Measurements from ENCODE around the gene IGSF3. TPM values are rescaled to one million over a fixed set of nuclear protein-coding genes. Genes with fewer than 3 reads are reported as not detected.

IGSF3 gene
- total RNA-seq, 2 donors from 2014 or later: 2.1 to 10.0 TPM

DNA sequence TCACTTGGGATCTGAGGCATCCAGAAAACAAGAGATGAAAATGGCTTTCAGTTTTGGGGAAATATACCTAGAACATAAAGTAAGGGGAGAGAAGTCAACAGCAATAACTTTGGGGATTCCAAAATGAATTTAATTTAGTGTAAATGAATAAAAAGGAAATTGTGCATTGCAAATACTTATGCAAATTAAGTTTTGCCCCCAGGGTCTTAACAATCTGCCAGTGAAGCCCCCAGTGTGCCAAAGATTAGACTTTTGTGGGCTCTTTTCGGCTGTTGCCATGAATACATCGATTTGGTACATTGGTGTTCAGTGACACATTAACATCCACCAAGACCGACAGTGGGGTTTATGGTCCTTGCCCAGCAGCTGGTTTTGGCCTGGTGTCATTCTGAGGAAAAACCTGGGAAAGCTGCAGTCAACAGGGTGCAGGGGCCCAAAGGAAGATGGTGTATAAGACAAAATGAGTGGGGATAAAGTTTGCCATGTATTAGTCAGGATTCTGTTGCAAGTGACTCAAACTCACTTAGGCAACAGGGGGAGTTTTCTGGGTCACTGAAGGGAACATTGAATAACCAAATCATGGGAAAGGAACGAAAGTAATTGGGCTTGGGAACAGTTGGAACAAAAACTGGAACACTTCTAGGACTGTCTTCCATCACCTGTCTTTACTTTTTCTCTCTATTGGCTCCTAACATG is 30.2 kb upstream of the IGSF3 start:
- H3K9me3 Mint-ChIP-seq: no peaks in the 10 kb centered on the region
- ATAC-seq (replicated peaks): no peak
- H3K4me3 Mint-ChIP-seq: no peak overlapping the region
- H3K4me1 Mint-ChIP-seq: no peaks in the 10 kb centered on the region
- no peaks in the 10 kb centered on the region for H3K27me3 Mint-ChIP-seq
- no peak overlapping the region for H3K27ac Mint-ChIP-seq
- H3K36me3 Mint-ChIP-seq (ENCODE audit: low read depth): no peaks in the 10 kb centered on the region

DNA sequence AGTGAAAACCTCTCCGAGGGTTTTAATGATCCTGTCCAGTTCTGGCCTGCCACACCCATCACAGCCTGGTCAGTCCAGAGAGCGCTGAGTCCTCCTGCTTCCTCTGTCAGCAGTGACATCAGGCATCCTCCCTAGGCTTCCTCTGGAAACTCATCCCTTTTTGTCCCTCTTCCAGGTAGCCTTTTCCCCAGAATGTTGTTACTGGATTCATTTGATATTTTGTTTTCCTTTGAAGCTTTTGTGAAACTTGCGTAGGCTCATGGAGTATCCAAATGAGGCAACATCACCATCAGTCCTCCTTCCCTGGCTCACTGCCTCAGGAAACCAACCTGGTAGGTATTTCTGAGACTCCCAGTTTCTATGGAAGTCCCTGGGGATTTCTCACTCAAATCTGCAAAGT is 27.0 kb upstream of the IGSF3 start:
- H3K27me3 Mint-ChIP-seq: peaks cover 4% of the 10 kb centered on the region
- ATAC-seq (replicated peaks): no peak
- H3K36me3 Mint-ChIP-seq (ENCODE audit: low read depth): no peaks in the 10 kb centered on the region
- H3K4me3 Mint-ChIP-seq: no peak overlapping the region
- H3K9me3 Mint-ChIP-seq: no peaks in the 10 kb centered on the region
- no peak overlapping the region for H3K27ac Mint-ChIP-seq
- H3K4me1 Mint-ChIP-seq: no peaks in the 10 kb centered on the region

GRCh38 chr1:116693759-116694480 is 26.4 kb upstream of the IGSF3 start:
- H3K27me3 Mint-ChIP-seq: peaks cover 4% of the 10 kb centered on the region
- ATAC-seq (replicated peaks): no peak
- no peak overlapping the region for H3K27ac Mint-ChIP-seq
- H3K4me3 Mint-ChIP-seq: no peak overlapping the region
- no peaks in the 10 kb centered on the region for H3K36me3 Mint-ChIP-seq (ENCODE audit: low read depth)
- no peaks in the 10 kb centered on the region for H3K9me3 Mint-ChIP-seq
- no peaks in the 10 kb centered on the region for H3K4me1 Mint-ChIP-seq

DNA sequence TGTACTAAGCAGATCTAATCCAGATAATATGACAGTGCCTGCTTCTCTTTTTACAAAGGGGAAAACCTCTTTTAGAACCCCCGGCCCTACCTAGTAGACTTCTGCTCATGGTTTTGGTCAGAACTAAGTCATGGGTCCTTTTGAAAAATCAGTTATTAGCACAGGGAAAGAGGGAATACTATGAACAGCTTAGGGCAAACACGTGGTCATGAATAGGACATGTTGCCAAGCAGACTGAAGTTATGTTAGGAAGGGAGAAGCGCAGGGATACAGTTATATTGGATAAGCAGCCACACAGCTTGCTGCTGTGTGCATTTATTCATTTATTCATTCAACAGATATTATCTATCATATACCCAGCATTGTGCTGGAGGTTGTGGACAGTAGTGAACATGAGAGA is 25.3 kb upstream of the IGSF3 start:
- peaks cover 4% of the 10 kb centered on the region for H3K27me3 Mint-ChIP-seq
- no peak overlapping the region for H3K4me3 Mint-ChIP-seq
- ATAC-seq (replicated peaks): no peak
- H3K9me3 Mint-ChIP-seq: no peaks in the 10 kb centered on the region
- H3K4me1 Mint-ChIP-seq: no peaks in the 10 kb centered on the region
- no peak overlapping the region for H3K27ac Mint-ChIP-seq
- H3K36me3 Mint-ChIP-seq (ENCODE audit: low read depth): no peaks in the 10 kb centered on the region

GRCh38 chr1:116690849-116691406 is 23.4 kb upstream of the IGSF3 start:
- H3K9me3 Mint-ChIP-seq: no peaks in the 10 kb centered on the region
- no peak overlapping the region for H3K27ac Mint-ChIP-seq
- H3K27me3 Mint-ChIP-seq: peaks cover 4% of the 10 kb centered on the region
- no peaks in the 10 kb centered on the region for H3K4me1 Mint-ChIP-seq
- no peaks in the 10 kb centered on the region for H3K36me3 Mint-ChIP-seq (ENCODE audit: low read depth)
- no peak overlapping the region for H3K4me3 Mint-ChIP-seq
- no peak for ATAC-seq (replicated peaks)

- H3K36me3 Mint-ChIP-seq (ENCODE audit: low read depth): no peaks in the 10 kb centered on the region
- no peaks in the 10 kb centered on the region for H3K4me1 Mint-ChIP-seq
- H3K27ac Mint-ChIP-seq: no peak overlapping the region
- ATAC-seq (replicated peaks): no peak
- peaks cover 4% of the 10 kb centered on the region for H3K27me3 Mint-ChIP-seq
- H3K4me3 Mint-ChIP-seq: no peak overlapping the region
- H3K9me3 Mint-ChIP-seq: no peaks in the 10 kb centered on the region
Measured at GRCh38 chr1:116690396-116690848, 22.9 kb upstream of the IGSF3 start.

DNA sequence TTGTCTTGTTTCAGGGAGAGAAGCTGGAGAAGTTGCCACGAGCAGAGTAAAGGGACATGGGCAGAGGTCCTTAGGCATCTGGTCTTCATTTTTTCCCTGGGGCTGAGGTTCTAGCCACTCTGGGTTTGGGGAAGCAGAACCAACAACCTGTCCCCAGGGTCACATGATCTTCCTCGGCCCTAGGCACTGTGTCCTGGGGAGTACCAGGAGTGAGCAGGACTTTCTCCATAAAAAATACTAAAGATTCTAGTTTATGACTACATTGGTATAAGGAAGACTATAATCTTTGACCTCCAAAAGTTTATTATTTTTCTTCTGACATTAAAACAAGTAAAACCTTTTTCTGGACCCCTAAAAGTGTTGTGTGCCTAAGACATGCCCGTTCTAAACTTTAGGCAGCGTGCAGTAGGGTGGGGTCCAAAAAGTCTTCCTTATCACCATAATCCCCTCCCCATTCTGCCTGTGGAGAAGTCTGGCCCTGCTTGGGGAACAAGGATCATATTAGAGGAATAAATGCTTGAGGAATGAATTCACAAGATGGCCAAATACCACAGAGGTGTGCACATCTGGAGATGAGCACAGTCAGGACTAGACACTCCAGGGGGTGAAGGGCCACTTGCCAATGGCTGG is 19.3 kb upstream of the IGSF3 start:
- H3K27me3 Mint-ChIP-seq: no peaks in the 10 kb centered on the region
- H3K4me1 Mint-ChIP-seq: no peaks in the 10 kb centered on the region
- no peak overlapping the region for H3K4me3 Mint-ChIP-seq
- ATAC-seq (replicated peaks): no peak
- no peak overlapping the region for H3K27ac Mint-ChIP-seq
- no peaks in the 10 kb centered on the region for H3K9me3 Mint-ChIP-seq
- no peaks in the 10 kb centered on the region for H3K36me3 Mint-ChIP-seq (ENCODE audit: low read depth)

- Mint-ChIP-seq H3K9me3 (no peaks in the 10 kb centered on the region), H3K4me3 (no peak overlapping the region), H3K27ac (no peak overlapping the region), H3K4me1 (no peaks in the 10 kb centered on the region), H3K27me3 (no peaks in the 10 kb centered on the region), H3K36me3 (ENCODE audit: low read depth) (no peaks in the 10 kb centered on the region)
- ATAC-seq (replicated peaks): no peak
Measured at GRCh38 chr1:116686175-116686574, 18.6 kb upstream of the IGSF3 start.

DNA sequence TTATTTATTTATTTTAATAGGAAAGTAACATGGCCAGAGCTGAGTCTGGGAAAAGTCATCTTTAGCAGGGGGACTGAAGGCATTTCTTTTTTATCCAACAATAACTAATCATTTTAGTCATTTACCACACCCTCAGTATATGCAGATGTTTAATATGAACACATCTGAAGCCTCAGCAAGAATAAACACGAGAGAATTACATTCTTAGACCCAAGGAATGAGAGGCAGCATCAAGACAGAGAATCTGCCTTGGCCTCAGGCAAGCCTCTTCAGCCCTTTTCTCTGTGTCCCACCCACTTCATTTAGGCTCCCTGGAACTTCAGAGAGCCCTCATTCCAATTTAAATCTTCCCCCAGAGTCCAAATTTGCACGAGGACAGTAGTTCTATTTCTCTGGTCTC is 17.0 kb upstream of the IGSF3 start:
- H3K4me1 Mint-ChIP-seq: no peaks in the 10 kb centered on the region
- no peaks in the 10 kb centered on the region for H3K9me3 Mint-ChIP-seq
- no peak overlapping the region for H3K27ac Mint-ChIP-seq
- H3K36me3 Mint-ChIP-seq (ENCODE audit: low read depth): no peaks in the 10 kb centered on the region
- no peak overlapping the region for H3K4me3 Mint-ChIP-seq
- ATAC-seq (replicated peaks): no peak
- peaks cover 3% of the 10 kb centered on the region for H3K27me3 Mint-ChIP-seq

GRCh38 chr1:116682641-116683221 is 15.2 kb upstream of the IGSF3 start:
- Mint-ChIP-seq H3K27ac (no peak overlapping the region), H3K4me3 (no peak overlapping the region), H3K36me3 (ENCODE audit: low read depth) (no peaks in the 10 kb centered on the region), H3K9me3 (no peaks in the 10 kb centered on the region), H3K4me1 (no peaks in the 10 kb centered on the region), H3K27me3 (peaks cover 7% of the 10 kb centered on the region)
- ATAC-seq (replicated peaks): no peak

DNA sequence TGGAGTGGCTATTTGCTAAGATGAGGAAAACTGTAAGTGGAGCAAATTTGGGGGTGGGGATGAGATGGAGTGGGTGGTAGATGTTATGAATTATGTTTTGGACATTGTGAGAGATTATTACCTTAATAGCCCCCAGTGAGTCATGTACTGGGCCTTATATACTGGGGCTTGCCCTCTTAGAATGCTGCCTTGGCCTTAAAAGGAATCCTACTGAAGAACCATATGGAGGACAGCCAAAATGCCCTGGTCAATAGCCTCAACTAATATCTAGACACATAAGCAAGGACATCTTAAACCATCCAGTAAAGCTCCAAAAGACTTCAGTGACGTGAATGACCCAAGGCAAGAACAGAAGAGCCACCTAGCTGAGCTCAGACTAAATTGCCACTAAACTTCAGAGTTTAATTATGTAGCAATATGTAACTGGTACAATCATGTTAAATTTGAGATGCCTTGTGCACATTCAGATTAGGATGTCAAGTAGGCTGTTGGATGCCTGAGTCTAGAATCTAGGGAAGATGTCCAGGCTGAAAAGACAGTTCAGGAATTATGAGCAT is 13.9 kb upstream of the IGSF3 start:
- H3K27me3 Mint-ChIP-seq: peaks cover 15% of the 10 kb centered on the region
- no peaks in the 10 kb centered on the region for H3K9me3 Mint-ChIP-seq

GRCh38 chr1:116680752-116681151 is 13.2 kb upstream of the IGSF3 start:
- Mint-ChIP-seq H3K4me3 (no peak overlapping the region), H3K27me3 (peaks cover 18% of the 10 kb centered on the region), H3K4me1 (no peaks in the 10 kb centered on the region), H3K36me3 (ENCODE audit: low read depth) (no peaks in the 10 kb centered on the region), H3K27ac (no peak overlapping the region), H3K9me3 (no peaks in the 10 kb centered on the region)
- no peak for ATAC-seq (replicated peaks)

More for the DNA sequence above, 13.9 kb upstream of the IGSF3 start:
- ATAC-seq (replicated peaks): no peak
- Mint-ChIP-seq H3K4me3 (no peak overlapping the region), H3K4me1 (no peaks in the 10 kb centered on the region), H3K27ac (no peak overlapping the region), H3K36me3 (ENCODE audit: low read depth) (no peaks in the 10 kb centered on the region)

DNA sequence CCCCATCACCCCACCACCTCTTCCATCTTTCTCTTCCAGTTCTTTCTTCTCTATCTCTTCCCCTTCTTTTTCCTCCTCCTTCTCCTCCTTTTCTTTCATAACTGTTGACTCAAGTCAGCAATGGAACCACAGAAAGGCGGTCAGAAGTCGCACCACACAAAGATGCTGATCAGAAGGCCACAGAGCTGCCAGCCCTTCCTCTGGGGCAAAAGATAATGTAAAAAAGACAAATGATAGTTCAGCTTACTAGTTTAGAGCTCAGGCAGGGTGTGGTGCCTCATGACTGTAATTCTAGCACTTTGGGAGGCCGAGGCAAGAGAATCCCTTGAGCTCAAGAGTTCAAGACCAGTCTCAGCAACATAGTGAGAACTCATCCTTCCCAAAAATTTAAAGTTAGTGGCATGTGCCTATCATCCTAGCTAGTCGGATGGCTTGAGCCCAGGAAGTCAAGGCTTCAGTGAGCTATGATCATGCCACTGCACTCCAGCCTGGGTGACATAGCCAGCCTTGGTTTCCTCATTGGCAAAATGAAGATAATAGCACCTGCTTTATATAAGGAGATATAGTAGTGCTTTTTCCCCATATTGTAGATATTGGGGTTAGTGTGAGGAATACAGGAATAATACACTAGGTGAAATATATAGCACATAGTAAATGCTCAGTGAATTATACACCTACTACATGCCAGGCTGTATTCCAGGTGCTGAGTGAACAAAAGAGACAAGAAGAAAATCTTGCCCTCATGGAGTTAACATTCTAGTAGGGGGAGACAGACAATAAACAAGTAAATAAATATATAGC is 12.5 kb upstream of the IGSF3 start:
- ATAC-seq (replicated peaks): no peak
- H3K4me1 Mint-ChIP-seq: no peaks in the 10 kb centered on the region
- H3K27me3 Mint-ChIP-seq: peaks cover 20% of the 10 kb centered on the region
- H3K36me3 Mint-ChIP-seq (ENCODE audit: low read depth): no peaks in the 10 kb centered on the region
- no peak overlapping the region for H3K4me3 Mint-ChIP-seq
- no peak overlapping the region for H3K27ac Mint-ChIP-seq
- H3K9me3 Mint-ChIP-seq: no peaks in the 10 kb centered on the region
